Ascending aorta (tissue), 2 donors: ENCODE data around the gene TUBG2. TPM values are rescaled to one million over a fixed set of nuclear protein-coding genes. Genes with fewer than 3 reads are reported as not detected.
A peak's percentile ranks its signal among the peaks of the same experiment; 100 is the strongest.

Experiments used
- DNase-seq, 2 donors: peaks; one replicate each; pipeline ENCODE4 v3.0.0-alpha.2; 2019; ENCODE audit warnings: low spot score in 2 of 2
- H3K27ac ChIP-seq, 2 donors: fragments of 200-600 bp; sonication (generic); one replicate each; pipeline ENCODE4 v1.5.1; 2016 to 2017; ENCODE audit warnings: mild to moderate bottlenecking in 1 of 2
- H3K27me3 ChIP-seq: fragments of 200-600 bp; sonication (generic); one replicate; pipeline ENCODE4 v1.5.1; 2017
- H3K36me3 ChIP-seq, 2 donors: fragments of 200-600 bp; sonication (generic); one replicate each; pipeline ENCODE4 v1.5.1; 2016
- H3K4me1 ChIP-seq, 2 donors: fragments of 200-600 bp; sonication (generic); one replicate each; pipeline ENCODE4 v1.5.1; 2016 to 2017; ENCODE audit warnings: mild to moderate bottlenecking in 1 of 2
- H3K4me3 ChIP-seq, 2 donors: fragments of 200-600 bp; sonication (generic); one replicate each; pipeline ENCODE4 v1.5.1; 2016 to 2017; ENCODE audit warnings: mild to moderate bottlenecking in 1 of 2
- H3K9me3 ChIP-seq, 2 donors: fragments of 200-600 bp; sonication (generic); one replicate each; pipeline ENCODE4 v1.5.1; 2016
- intact Hi-C: fragments of 100-400 bp; cut with DNase I; formaldehyde crosslinking; loops from one replicate; pipeline ENCODE4 v1.15.1; 2023
- total RNA-seq: library from RNA; depleted of rRNA; stranded (reverse); fragments of >200 nt; gene quantifications from one replicate; pipeline ENCODE4 v1.1.0, GENCODE V29; 2016
- TF ChIP-seq, protein P1 (sequence below), 3 experiments: fragments of 200-600 bp in 2 of 3; fragments of 450-650 bp in 1 of 3; sonication (generic) in 2 of 3; IDR thresholded peaks; one replicate each; pipeline ENCODE4 v1.5.1; 2016 to 2019; ENCODE audit warnings: antibody characterized with exemption in 3 of 3, mild to moderate bottlenecking in 1 of 3, moderate library complexity in 1 of 3

The TUBG2 gene
- total RNA-seq, 1 donor from 2014 or later, result 73.1 TPM

DNA sequence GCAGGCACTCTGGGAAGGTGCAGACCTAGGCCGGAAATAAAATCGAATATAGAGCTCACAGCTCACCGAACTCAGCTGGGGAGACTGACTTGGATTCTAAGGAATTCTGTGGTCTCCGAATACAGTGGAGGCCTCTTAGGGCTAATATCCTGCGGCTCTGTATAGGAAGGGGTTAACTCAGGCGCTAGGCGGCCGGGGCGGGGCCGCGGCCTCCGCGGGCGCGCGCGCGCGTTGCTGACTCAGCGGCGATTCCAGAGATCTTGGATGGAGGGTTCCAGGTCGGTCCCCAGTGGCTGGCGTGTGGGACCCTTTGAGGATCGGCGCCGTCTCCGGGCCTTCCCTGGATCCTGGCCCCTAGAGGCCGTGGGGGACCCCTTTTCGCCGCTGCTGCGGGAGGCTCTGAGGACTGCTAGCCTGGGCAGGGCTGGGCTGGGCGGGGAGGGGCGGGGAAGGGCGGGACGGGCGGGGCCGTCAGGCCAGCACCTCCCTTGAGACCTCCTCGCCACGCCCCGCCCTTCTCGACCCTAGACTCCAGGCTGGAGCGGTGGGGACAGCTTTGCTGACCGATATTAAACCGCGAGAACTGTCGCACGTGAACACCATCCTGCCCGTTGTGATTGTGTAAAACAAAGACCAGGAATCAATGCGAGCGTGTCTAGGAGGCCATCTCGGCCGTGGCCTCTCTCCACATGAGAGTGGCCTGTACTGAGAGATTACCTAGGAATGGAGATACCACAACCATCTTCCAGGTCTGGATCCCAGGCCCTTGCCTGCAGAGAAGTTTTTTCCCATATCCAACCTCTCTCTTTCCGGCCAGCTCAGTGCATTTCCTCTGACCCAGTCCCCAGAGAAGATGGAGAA is 19.1 kb downstream of the TUBG2 start:
- H3K27ac ChIP-seq, result peak overlapping the region; percentile 94 to 95
- H3K4me1 ChIP-seq, result peaks cover 36 to 55% of the 10 kb centered on the region in 2 donors
- peaks cover 0 to 3% of the 10 kb centered on the region in 2 donors for H3K36me3 ChIP-seq
- H3K27me3 ChIP-seq, result no peaks in the 10 kb centered on the region
- no peaks in the 10 kb centered on the region for H3K9me3 ChIP-seq
- intact Hi-C loops, result loop anchor here (1.0 to 5.0 kb wide), 6 partner anchors 19 to 255 kb away; partner anchors contain the start of genes BECN1, CAVIN1, COASY and RETREG3
- H3K4me3 ChIP-seq, result peak overlapping the region; percentile 77 to 81
- peak; percentile 71 to 94 for DNase-seq
- TF ChIP-seq, protein P1, sequence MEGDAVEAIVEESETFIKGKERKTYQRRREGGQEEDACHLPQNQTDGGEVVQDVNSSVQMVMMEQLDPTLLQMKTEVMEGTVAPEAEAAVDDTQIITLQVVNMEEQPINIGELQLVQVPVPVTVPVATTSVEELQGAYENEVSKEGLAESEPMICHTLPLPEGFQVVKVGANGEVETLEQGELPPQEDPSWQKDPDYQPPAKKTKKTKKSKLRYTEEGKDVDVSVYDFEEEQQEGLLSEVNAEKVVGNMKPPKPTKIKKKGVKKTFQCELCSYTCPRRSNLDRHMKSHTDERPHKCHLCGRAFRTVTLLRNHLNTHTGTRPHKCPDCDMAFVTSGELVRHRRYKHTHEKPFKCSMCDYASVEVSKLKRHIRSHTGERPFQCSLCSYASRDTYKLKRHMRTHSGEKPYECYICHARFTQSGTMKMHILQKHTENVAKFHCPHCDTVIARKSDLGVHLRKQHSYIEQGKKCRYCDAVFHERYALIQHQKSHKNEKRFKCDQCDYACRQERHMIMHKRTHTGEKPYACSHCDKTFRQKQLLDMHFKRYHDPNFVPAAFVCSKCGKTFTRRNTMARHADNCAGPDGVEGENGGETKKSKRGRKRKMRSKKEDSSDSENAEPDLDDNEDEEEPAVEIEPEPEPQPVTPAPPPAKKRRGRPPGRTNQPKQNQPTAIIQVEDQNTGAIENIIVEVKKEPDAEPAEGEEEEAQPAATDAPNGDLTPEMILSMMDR (IDR thresholded peaks at IDR 0.05), result no peak

DNA sequence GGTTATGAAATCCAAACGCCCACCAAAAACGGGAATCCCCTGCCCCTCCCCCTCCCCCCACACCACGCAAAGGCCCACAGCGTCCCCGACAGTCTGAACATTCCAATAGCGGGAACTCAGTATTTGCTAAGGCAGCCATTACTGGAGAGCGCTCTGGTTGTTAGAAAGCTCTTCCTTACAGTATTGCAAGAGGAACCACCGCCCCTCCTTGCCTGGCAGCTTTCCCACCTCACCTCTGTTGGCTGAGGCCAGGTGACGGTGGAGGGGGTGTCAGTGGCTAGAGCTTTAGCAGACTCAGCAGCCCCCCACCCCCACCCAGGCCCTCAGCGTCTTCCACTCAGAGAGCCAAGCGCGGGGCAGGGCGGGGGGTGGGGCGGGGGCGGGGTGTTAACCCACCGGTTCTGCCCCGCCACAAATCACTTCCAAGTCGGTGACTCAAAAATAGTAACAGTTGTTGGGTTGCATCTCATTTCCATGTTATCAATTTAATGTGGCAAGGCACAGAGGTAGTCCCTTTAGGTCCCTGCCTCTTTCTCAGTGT is 19.9 kb downstream of the TUBG2 start:
- intact Hi-C loops, result loop anchor here (1.0 to 5.0 kb wide), 5 partner anchors 70 to 162 kb away; partner anchors contain the start of genes BECN1, COASY, RETREG3 and TUBG1
- TF ChIP-seq, protein P1 (IDR thresholded peaks at IDR 0.05), result peak in 1 of 3 experiments; percentile 9
- peaks cover 33 to 51% of the 10 kb centered on the region in 2 donors for H3K4me1 ChIP-seq
- no peaks in the 10 kb centered on the region for H3K36me3 ChIP-seq
- no peaks in the 10 kb centered on the region for H3K27me3 ChIP-seq
- peak overlapping the region; percentile 94 to 95 for H3K27ac ChIP-seq
- DNase-seq, result peak in 1 of 2 donors; percentile 77
- peak overlapping the region; percentile 77 to 81 for H3K4me3 ChIP-seq
- no peaks in the 10 kb centered on the region for H3K9me3 ChIP-seq

DNA sequence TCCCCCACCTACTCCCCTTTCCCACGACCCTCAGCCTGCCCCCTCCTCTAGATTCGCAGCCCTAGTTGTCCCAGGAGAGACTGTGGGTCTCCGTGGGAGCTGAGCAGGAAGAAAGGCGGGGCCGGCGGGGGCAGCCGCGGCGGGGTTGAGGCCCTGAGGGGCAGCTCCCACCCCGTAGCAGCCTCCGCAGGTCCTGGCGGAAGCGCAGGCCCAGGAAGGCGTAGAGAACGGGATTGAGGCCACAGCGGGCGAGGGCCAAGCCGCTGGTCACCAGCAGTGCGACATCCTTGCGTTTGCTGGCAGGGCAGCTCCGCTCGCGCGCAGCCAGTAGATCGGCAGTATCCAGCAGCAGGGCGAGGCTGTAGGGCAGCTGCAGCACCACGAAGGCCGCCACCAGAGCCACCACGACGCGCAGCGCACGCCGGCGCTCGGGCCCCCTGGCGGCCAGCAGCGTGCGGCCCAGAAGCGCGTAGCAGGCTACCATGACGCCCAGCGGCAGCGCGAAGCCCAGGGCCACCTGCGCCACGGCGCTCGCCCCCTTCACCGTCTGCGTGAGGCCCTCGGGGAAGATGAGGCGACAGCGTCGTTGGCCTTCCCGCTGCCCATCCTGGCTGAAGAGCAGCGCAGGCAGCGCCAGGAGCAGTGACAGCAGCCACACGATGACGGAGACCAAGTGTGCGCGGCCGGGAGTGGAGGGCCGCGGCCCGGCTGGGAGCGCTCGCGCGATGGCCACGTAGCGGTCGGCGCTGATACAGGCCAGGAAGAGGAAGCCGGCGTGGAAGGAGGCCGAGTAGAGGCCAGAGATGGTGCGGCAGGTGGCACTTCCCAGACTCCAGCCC is 20.6 kb downstream of the TUBG2 start:
- Histone ChIP-seq H3K27ac (peak overlapping the region; percentile 94 to 95), H3K4me3 (peak overlapping the region; percentile 77 to 81), H3K36me3 (no peaks in the 10 kb centered on the region), H3K9me3 (no peaks in the 10 kb centered on the region), H3K27me3 (no peaks in the 10 kb centered on the region), H3K4me1 (peaks cover 29 to 44% of the 10 kb centered on the region in 2 donors)
- intact Hi-C loops, result loop anchor here (1.0 to 5.0 kb wide), 4 partner anchors 101 to 162 kb away; partner anchors contain the start of genes BECN1 and COASY
- peak in 1 of 2 donors; percentile 86 for DNase-seq
- TF ChIP-seq, protein P1 (IDR thresholded peaks at IDR 0.05), result peak; percentile 85 to 94 (median 90)

DNA sequence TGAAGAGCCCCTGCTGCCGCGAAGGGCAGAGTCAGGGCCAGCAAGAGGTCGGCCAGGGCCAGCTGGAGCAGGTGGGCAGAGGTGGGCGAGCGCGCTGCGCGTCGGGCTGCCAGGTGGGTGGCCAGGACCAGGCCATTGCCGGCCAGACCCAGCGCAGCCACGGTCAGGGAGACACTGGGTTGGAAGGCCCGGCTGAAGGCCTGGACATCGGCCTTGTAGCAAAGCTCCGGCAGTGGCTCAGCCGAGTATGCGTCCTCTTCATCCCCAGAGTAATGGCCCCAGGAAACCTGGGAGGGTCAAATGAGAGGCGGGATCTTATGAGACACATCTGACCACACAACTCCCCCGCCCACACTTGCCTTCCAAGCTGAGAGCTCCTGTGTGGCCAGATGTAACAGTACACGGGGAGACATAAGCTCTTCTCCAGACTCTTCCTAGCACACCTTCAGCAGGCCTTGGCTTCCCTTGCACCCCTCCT is 21.3 kb downstream of the TUBG2 start:
- Histone ChIP-seq H3K27ac (peak overlapping the region; percentile 94 to 95), H3K9me3 (no peaks in the 10 kb centered on the region), H3K4me1 (peaks cover 29 to 44% of the 10 kb centered on the region in 2 donors), H3K27me3 (no peaks in the 10 kb centered on the region), H3K36me3 (peaks cover 0 to 2% of the 10 kb centered on the region in 2 donors), H3K4me3 (peak overlapping the region; percentile 77 to 81)
- TF ChIP-seq, protein P1 (IDR thresholded peaks at IDR 0.05), result no peak
- no peak for DNase-seq
- intact Hi-C loops, result no loop called here
